HEK293 (cell line): ENCODE results near the gene CASP10.

Experiments used
- CTCF ChIA-PET: fragments of 350-600 bp; formaldehyde crosslinking; extraction: SDS; loops from one replicate; lab custom pipeline; 2021; ENCODE audit warnings: antibody characterized with exemption; lab: Yijun Ruan, JAX
- POLR2A ChIA-PET: fragments of 300-600 bp; formaldehyde crosslinking; extraction: SDS; loops from one replicate; lab custom pipeline; 2020; ENCODE audit warnings: antibody characterized with exemption, inconsistent platforms; lab: Yijun Ruan, JAX
- H3K27ac ChIP-seq: fragments of 200-500 bp; sonication (Bioruptor generic); 2 replicates; pipeline ENCODE4 v1.5.1; 2014; ENCODE audit warnings: low read depth, low read length, control low read depth, inconsistent platforms; ENCODE audit errors: extremely low read depth
- H3K36me3 ChIP-seq, 2 experiments: fragments of 200-500 bp in 1 of 2; sonication (Bioruptor generic) in 1 of 2; 1 replicate in 1 of 2; 2 replicates in 1 of 2; pipeline ENCODE4 v1.5.1; 2014 to 2017; ENCODE audit warnings: inconsistent platforms in 2 of 2, low read length in 2 of 2; ENCODE audit not compliant: control insufficient read depth in 2 of 2, insufficient read depth in 1 of 2
- H3K4me1 ChIP-seq: fragments of 200-500 bp; sonication (Bioruptor generic); 2 replicates; pipeline ENCODE4 v1.5.1; 2014; ENCODE audit warnings: mild to moderate bottlenecking, low read length, inconsistent platforms; ENCODE audit not compliant: control insufficient read depth, insufficient read depth
- H3K4me3 ChIP-seq: 2 replicates; pipeline ENCODE4 v1.5.1; 2011; ENCODE audit warnings: low read depth, mild to moderate bottlenecking, control low read depth, low read length, moderate library complexity
- H3K9me3 ChIP-seq: fragments of 200-500 bp; sonication (Bioruptor generic); 2 replicates; pipeline ENCODE4 v1.5.1; 2014; ENCODE audit warnings: low read depth, low read length, inconsistent platforms; ENCODE audit not compliant: control insufficient read depth, insufficient read depth
- BCL11A ChIP-seq: fragments of 450-650 bp; formaldehyde crosslinking; IDR thresholded peaks from 2 replicates; pipeline ENCODE4 v1.5.1; 2016; ENCODE audit warnings: low read depth, missing biosample characterization, missing genetic modification characterization
- KLF9 ChIP-seq: fragments of 450-650 bp; formaldehyde crosslinking; IDR thresholded peaks from 2 replicates; pipeline ENCODE4 v1.5.1; 2016; ENCODE audit warnings: missing biosample characterization, missing genetic modification characterization, low read depth
- SCRT2 ChIP-seq: fragments of 450-650 bp; formaldehyde crosslinking; IDR thresholded peaks from 2 replicates; pipeline ENCODE4 v1.5.1; 2016; ENCODE audit warnings: missing biosample characterization, missing genetic modification characterization
- ZNF112 ChIP-seq: fragments of 450-650 bp; formaldehyde crosslinking; IDR thresholded peaks from 2 replicates; pipeline ENCODE4 v1.5.0; 2017; ENCODE audit warnings: missing biosample characterization, missing genetic modification characterization
- ZNF146 ChIP-seq: fragments of 450-650 bp; formaldehyde crosslinking; IDR thresholded peaks from 2 replicates; pipeline ENCODE4 v1.5.1; 2016; ENCODE audit warnings: missing biosample characterization, missing genetic modification characterization
- ZNF157 ChIP-seq: fragments of 450-650 bp; formaldehyde crosslinking; IDR thresholded peaks from 2 replicates; pipeline ENCODE4 v1.5.1; 2016; ENCODE audit warnings: missing biosample characterization, missing genetic modification characterization
- ZNF169 ChIP-seq: fragments of 450-650 bp; formaldehyde crosslinking; IDR thresholded peaks from 2 replicates; pipeline ENCODE4 v1.5.1; 2016; ENCODE audit warnings: missing biosample characterization, missing genetic modification characterization
- ZNF239 ChIP-seq: fragments of 450-650 bp; formaldehyde crosslinking; IDR thresholded peaks from 2 replicates; pipeline ENCODE4 v1.5.1; 2016; ENCODE audit warnings: missing biosample characterization, missing genetic modification characterization
- ZNF391 ChIP-seq: fragments of 450-650 bp; formaldehyde crosslinking; IDR thresholded peaks from 2 replicates; pipeline ENCODE4 v1.5.1; 2016; ENCODE audit warnings: low read depth, missing biosample characterization, missing genetic modification characterization, borderline replicate concordance
- ZNF394 ChIP-seq: fragments of 450-650 bp; formaldehyde crosslinking; IDR thresholded peaks from 2 replicates; pipeline ENCODE4 v1.5.1; 2016; ENCODE audit warnings: missing biosample characterization, missing genetic modification characterization, mild to moderate bottlenecking, moderate library complexity, borderline replicate concordance
- ZNF433 ChIP-seq: fragments of 450-650 bp; formaldehyde crosslinking; IDR thresholded peaks from 2 replicates; pipeline ENCODE4 v1.5.1; 2016; ENCODE audit warnings: missing biosample characterization, missing genetic modification characterization, low read depth
- ZNF747 ChIP-seq: fragments of 450-650 bp; formaldehyde crosslinking; IDR thresholded peaks from 2 replicates; pipeline ENCODE4 v1.5.1; 2016; ENCODE audit warnings: missing biosample characterization, missing genetic modification characterization
- ZNF76 ChIP-seq: fragments of 450-650 bp; formaldehyde crosslinking; IDR thresholded peaks from 2 replicates; pipeline ENCODE4; 2016; ENCODE audit warnings: low read depth, missing biosample characterization, missing genetic modification characterization, borderline replicate concordance
- ZNF792 ChIP-seq: fragments of 450-650 bp; formaldehyde crosslinking; IDR thresholded peaks from 2 replicates; pipeline ENCODE4 v1.5.1; 2016; ENCODE audit warnings: missing biosample characterization, missing genetic modification characterization
- TF ChIP-seq, protein P1 (sequence below): fragments of 450-650 bp; formaldehyde crosslinking; IDR thresholded peaks from 2 replicates; pipeline ENCODE4 v1.5.1; 2016; ENCODE audit warnings: missing biosample characterization, missing genetic modification characterization, borderline replicate concordance
- TF ChIP-seq, protein P2 (sequence below): fragments of 450-650 bp; formaldehyde crosslinking; IDR thresholded peaks from 2 replicates; pipeline ENCODE4 v1.5.1; 2016; ENCODE audit warnings: missing biosample characterization, missing genetic modification characterization
- TF ChIP-seq, protein P3 (sequence below): fragments of 450-650 bp; formaldehyde crosslinking; IDR thresholded peaks from 2 replicates; pipeline ENCODE4 v1.5.1; 2016; ENCODE audit warnings: missing biosample characterization, missing genetic modification characterization
- TF ChIP-seq, protein P4 (sequence below): fragments of 450-650 bp; formaldehyde crosslinking; IDR thresholded peaks from 2 replicates; pipeline ENCODE4 v1.5.1; 2016; ENCODE audit warnings: missing biosample characterization, missing genetic modification characterization
- TF ChIP-seq, protein P5 (sequence below): fragments of 450-650 bp; formaldehyde crosslinking; IDR thresholded peaks from 2 replicates; pipeline ENCODE4 v1.5.1; 2016; ENCODE audit warnings: missing biosample characterization, missing genetic modification characterization

Gene CASP10

DNA sequence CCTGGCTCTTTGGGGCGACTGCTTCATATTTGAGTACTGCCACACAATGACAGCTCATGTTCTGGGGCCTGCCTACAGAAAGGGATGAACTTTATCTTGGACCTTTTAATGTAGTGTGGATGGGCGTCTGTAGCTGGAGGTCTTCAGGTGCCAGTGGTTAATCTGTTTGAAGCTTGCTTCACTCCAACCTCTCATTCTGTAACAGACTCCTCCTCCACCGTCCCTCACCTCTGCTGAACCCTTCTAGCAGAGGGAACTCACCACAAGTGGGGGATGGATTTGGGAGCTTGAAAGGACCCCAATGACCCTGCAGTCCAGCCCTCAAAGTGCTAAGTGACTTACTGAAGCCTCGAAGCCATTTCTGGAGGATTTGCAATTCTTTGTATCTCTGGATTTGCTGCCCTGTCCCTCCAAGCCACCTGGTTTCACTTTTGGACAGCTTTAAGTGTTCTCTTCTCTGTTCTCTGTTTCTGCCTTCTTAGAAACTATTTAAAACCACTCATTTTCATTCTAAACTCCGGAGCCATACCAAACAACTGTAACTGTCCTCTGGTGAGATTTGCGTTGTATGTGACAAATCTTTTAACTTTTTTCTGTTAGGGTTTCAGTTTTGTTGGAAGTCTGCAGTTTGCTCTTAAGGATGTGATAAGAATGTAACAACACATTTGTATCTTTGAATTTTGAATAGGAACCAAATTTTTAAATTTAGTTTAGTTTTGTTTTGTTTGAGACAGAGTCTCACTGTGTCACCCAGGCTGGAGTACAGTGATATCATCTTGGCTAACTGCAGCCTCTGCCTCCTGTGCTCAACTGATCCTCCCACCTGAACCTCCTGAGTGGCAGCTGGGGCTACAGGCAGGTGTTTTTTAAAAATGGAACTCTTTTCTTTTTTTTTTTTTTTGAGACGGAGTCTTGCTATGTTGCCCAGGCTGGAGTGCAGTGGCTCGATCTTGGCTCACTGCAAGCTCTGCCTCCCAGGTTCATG lies 40.4 kb downstream of the CASP10 start (continued):
- TF ChIP-seq, protein P1, sequence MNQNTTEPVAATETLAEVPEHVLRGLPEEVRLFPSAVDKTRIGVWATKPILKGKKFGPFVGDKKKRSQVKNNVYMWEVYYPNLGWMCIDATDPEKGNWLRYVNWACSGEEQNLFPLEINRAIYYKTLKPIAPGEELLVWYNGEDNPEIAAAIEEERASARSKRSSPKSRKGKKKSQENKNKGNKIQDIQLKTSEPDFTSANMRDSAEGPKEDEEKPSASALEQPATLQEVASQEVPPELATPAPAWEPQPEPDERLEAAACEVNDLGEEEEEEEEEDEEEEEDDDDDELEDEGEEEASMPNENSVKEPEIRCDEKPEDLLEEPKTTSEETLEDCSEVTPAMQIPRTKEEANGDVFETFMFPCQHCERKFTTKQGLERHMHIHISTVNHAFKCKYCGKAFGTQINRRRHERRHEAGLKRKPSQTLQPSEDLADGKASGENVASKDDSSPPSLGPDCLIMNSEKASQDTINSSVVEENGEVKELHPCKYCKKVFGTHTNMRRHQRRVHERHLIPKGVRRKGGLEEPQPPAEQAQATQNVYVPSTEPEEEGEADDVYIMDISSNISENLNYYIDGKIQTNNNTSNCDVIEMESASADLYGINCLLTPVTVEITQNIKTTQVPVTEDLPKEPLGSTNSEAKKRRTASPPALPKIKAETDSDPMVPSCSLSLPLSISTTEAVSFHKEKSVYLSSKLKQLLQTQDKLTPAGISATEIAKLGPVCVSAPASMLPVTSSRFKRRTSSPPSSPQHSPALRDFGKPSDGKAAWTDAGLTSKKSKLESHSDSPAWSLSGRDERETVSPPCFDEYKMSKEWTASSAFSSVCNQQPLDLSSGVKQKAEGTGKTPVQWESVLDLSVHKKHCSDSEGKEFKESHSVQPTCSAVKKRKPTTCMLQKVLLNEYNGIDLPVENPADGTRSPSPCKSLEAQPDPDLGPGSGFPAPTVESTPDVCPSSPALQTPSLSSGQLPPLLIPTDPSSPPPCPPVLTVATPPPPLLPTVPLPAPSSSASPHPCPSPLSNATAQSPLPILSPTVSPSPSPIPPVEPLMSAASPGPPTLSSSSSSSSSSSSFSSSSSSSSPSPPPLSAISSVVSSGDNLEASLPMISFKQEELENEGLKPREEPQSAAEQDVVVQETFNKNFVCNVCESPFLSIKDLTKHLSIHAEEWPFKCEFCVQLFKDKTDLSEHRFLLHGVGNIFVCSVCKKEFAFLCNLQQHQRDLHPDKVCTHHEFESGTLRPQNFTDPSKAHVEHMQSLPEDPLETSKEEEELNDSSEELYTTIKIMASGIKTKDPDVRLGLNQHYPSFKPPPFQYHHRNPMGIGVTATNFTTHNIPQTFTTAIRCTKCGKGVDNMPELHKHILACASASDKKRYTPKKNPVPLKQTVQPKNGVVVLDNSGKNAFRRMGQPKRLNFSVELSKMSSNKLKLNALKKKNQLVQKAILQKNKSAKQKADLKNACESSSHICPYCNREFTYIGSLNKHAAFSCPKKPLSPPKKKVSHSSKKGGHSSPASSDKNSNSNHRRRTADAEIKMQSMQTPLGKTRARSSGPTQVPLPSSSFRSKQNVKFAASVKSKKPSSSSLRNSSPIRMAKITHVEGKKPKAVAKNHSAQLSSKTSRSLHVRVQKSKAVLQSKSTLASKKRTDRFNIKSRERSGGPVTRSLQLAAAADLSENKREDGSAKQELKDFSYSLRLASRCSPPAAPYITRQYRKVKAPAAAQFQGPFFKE (tag by site-specific recombination): no peak
- TF ChIP-seq, protein P2, sequence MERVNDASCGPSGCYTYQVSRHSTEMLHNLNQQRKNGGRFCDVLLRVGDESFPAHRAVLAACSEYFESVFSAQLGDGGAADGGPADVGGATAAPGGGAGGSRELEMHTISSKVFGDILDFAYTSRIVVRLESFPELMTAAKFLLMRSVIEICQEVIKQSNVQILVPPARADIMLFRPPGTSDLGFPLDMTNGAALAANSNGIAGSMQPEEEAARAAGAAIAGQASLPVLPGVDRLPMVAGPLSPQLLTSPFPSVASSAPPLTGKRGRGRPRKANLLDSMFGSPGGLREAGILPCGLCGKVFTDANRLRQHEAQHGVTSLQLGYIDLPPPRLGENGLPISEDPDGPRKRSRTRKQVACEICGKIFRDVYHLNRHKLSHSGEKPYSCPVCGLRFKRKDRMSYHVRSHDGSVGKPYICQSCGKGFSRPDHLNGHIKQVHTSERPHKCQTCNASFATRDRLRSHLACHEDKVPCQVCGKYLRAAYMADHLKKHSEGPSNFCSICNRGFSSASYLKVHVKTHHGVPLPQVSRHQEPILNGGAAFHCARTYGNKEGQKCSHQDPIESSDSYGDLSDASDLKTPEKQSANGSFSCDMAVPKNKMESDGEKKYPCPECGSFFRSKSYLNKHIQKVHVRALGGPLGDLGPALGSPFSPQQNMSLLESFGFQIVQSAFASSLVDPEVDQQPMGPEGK (tag by site-specific recombination): no peak
- no peak for TF ChIP-seq ZNF169 (tag by site-specific recombination)
- TF ChIP-seq ZNF157 (tag by site-specific recombination): no peak

DNA sequence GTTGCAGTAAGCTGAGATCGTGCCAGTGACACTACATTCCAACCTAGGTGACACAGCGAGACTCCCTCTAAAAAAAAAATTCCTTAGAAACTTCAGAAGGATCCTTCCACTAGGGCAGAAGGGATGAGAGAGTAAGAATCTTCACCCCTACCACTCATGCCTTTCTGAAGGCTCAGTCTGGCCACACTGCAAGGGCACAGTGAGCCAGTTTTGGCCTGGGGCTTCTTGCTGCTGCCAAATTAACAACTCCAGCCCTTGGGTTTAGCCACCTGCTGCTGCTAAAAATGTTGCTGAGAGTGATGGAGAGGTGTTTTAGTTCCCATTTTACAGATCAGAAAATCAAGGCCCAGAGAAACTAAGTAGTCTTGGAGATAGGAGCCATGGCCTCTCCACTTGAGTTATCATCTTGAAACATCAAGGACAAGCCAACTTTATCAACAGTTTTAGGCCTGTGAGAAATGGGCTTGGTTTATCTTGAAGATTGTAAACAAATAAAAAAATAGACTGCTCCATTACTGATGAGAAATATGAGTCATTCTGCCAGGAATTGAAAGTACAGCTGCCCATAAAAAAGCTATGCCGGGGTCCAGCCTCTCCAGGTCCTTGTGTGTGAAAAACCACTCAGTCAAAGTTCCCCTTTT lies 45.5 kb downstream of the CASP10 start:
- ChIA-PET POLR2A (no interaction called here), CTCF (interaction anchor here (1.3 kb wide), 1 partner anchor 45 kb away, joined by 4 read pairs; the partner anchor contains the start of gene CASP10)
- Histone ChIP-seq H3K27ac (no peak overlapping the region), H3K4me1 (no peaks in the 10 kb centered on the region), H3K36me3 (no peaks in the 10 kb centered on the region), H3K4me3 (no peak overlapping the region), H3K9me3 (no peaks in the 10 kb centered on the region)
- TF ChIP-seq, protein P3, sequence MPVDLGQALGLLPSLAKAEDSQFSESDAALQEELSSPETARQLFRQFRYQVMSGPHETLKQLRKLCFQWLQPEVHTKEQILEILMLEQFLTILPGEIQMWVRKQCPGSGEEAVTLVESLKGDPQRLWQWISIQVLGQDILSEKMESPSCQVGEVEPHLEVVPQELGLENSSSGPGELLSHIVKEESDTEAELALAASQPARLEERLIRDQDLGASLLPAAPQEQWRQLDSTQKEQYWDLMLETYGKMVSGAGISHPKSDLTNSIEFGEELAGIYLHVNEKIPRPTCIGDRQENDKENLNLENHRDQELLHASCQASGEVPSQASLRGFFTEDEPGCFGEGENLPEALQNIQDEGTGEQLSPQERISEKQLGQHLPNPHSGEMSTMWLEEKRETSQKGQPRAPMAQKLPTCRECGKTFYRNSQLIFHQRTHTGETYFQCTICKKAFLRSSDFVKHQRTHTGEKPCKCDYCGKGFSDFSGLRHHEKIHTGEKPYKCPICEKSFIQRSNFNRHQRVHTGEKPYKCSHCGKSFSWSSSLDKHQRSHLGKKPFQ: no peak
- TF ChIP-seq ZNF394 (tag by site-specific recombination): no peak
- no peak for TF ChIP-seq SCRT2 (tag by site-specific recombination)
- TF ChIP-seq ZNF391 (tag by site-specific recombination): no peak
- no peak for TF ChIP-seq ZNF792 (tag by site-specific recombination)
- TF ChIP-seq, protein P4, sequence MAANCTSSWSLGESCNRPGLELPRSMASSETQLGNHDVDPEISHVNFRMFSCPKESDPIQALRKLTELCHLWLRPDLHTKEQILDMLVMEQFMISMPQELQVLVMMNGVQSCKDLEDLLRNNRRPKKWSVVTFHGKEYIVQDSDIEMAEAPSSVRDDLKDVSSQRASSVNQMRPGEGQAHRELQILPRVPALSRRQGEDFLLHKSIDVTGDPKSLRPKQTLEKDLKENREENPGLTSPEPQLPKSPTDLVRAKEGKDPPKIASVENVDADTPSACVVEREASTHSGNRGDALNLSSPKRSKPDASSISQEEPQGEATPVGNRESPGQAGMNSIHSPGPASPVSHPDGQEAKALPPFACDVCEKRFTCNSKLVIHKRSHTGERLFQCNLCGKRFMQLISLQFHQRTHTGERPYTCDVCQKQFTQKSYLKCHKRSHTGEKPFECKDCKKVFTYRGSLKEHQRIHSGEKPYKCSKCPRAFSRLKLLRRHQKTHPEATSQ (tag by site-specific recombination): no peak
- TF ChIP-seq, protein P5, sequence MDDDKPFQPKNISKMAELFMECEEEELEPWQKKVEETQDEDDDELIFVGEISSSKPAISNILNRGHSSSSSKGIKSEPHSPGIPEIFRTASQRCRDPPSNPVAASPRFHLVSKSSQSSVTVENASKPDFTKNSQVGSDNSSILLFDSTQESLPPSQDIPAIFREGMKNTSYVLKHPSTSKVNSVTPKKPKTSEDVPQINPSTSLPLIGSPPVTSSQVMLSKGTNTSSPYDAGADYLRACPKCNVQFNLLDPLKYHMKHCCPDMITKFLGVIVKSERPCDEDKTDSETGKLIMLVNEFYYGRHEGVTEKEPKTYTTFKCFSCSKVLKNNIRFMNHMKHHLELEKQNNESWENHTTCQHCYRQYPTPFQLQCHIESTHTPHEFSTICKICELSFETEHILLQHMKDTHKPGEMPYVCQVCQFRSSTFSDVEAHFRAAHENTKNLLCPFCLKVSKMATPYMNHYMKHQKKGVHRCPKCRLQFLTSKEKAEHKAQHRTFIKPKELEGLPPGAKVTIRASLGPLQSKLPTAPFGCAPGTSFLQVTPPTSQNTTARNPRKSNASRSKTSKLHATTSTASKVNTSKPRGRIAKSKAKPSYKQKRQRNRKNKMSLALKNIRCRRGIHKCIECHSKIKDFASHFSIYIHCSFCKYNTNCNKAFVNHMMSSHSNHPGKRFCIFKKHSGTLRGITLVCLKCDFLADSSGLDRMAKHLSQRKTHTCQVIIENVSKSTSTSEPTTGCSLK (tag by site-specific recombination): no peak
- no peak for TF ChIP-seq ZNF239 (tag by site-specific recombination)
- TF ChIP-seq ZNF433 (tag by site-specific recombination): no peak
- no peak for TF ChIP-seq ZNF76
- TF ChIP-seq BCL11A (tag by site-specific recombination): no peak
- TF ChIP-seq ZNF112 (tag by site-specific recombination): no peak
- no peak for TF ChIP-seq ZNF747 (tag by site-specific recombination)
- TF ChIP-seq KLF9: no peak
- TF ChIP-seq ZNF146 (tag by site-specific recombination): no peak
